GM23338 (cell line): ENCODE measurements around the gene PCDHGA10.

Experiments used
- CTCF ChIP-seq, 2 experiments: fragments of 200-600 bp in 1 of 2; sonication (generic) in 1 of 2; conservative IDR thresholded peaks; 2 replicates each; pipeline versions ENCODE4 v1.5.1 to v1.6.1; 2016 to 2017; ENCODE audit warnings: antibody characterized with exemption in 2 of 2, low read depth in 2 of 2, mild to moderate bottlenecking in 2 of 2, moderate library complexity in 1 of 2
- ETS1 ChIP-seq: IDR thresholded peaks from 2 replicates; pipeline ENCODE4 v1.6.1; 2016; ENCODE audit warnings: antibody characterized with exemption
- EZH2 ChIP-seq: fragments of 200-600 bp; sonication (generic); IDR thresholded peaks from one replicate; pipeline ENCODE4 v1.8.0; 2017; ENCODE audit warnings: antibody characterized with exemption, mild to moderate bottlenecking, low read depth; ENCODE audit not compliant: unreplicated experiment
- EZH2phosphoT487 ChIP-seq: fragments of 200-600 bp; sonication (generic); IDR thresholded peaks from one replicate; pipeline ENCODE4 v1.8.1; 2018; ENCODE audit warnings: antibody characterized with exemption; ENCODE audit not compliant: unreplicated experiment
- JUNB ChIP-seq: IDR thresholded peaks from one replicate; pipeline ENCODE4 v1.6.1; 2016; ENCODE audit warnings: antibody characterized with exemption; ENCODE audit not compliant: unreplicated experiment
- NANOG ChIP-seq: IDR thresholded peaks from 2 replicates; pipeline ENCODE4 v1.6.1; 2016; ENCODE audit warnings: antibody characterized with exemption, borderline replicate concordance
- POLR2AphosphoS5 ChIP-seq: IDR thresholded peaks from 2 replicates; pipeline ENCODE4 v1.6.1; 2016; ENCODE audit warnings: antibody characterized with exemption, low read depth
- REST ChIP-seq: IDR thresholded peaks from one replicate; pipeline ENCODE4 v1.6.1; 2018; ENCODE audit warnings: antibody characterized with exemption; ENCODE audit not compliant: unreplicated experiment
- STAT1 ChIP-seq: IDR thresholded peaks from one replicate; pipeline ENCODE4 v1.6.1; 2016; ENCODE audit warnings: antibody characterized with exemption; ENCODE audit not compliant: unreplicated experiment
- ZNF331 ChIP-seq: fragments of 250-450 bp; sonication (Bioruptor Pico); IDR thresholded peaks from 2 replicates; pipeline ENCODE4 v1.5.0; 2020; ENCODE audit warnings: low read depth, mild to moderate bottlenecking, moderate library complexity
- ZNF462 ChIP-seq: fragments of 250-450 bp; sonication (Bioruptor Pico); IDR thresholded peaks from 2 replicates; pipeline ENCODE4 v1.5.0; 2020; ENCODE audit warnings: mild to moderate bottlenecking, moderate library complexity

- no peak for TF ChIP-seq CTCF (conservative IDR thresholded peaks at IDR 0.05; ENCODE audit: low read depth in 2 of 2)
- TF ChIP-seq EZH2: no peak
- no peak for TF ChIP-seq STAT1
- TF ChIP-seq NANOG: no peak
- TF ChIP-seq POLR2AphosphoS5: no peak
- no peak for TF ChIP-seq REST
- TF ChIP-seq ZNF331 (CRISPR knock-in tag): no peak
- no peak for TF ChIP-seq EZH2phosphoT487
- TF ChIP-seq JUNB: no peak
- TF ChIP-seq ETS1: no peak
- no peak for TF ChIP-seq ZNF462
These were observed 28.1 kb upstream of the PCDHGA10 start for GRCh38 chr5:141384471-141385267.
